Activated effector memory CD4-positive, alpha-beta T cell treated with Interleukin-2 at 50 U/mL for 16 hours (primary cell): ENCODE results near the gene IGF2R.
"Not testable (repeated sequence)": the region's sequence is repeated elsewhere in the genome, so short reads cannot be mapped to it uniquely, and the experiment has no call there.

Source experiments
- DNase-seq: peaks from one replicate; pipeline ENCODE4 v3.0.0-alpha.2; 2020

Gene IGF2R

GRCh38 chr6:160078883-160079685 is 110.2 kb downstream of the IGF2R start:
- no peak for DNase-seq

GRCh38 chr6:160079686-160080043 is 110.8 kb downstream of the IGF2R start:
- DNase-seq = no peak

GRCh38 chr6:160080097-160080496 is 111.2 kb downstream of the IGF2R start:
- DNase-seq = no peak

- no peak for DNase-seq
Observed at GRCh38 chr6:160081398-160081797, 112.5 kb downstream of the IGF2R start.

- DNase-seq = no peak
Observed at GRCh38 chr6:160082627-160083026, 113.7 kb downstream of the IGF2R start.

- DNase-seq = no peak
Observed at GRCh38 chr6:160084198-160084776, 115.4 kb downstream of the IGF2R start.

- no peak for DNase-seq
Observed at GRCh38 chr6:160085226-160085625, 116.3 kb downstream of the IGF2R start.

GRCh38 chr6:160085713-160086505 is 117.0 kb downstream of the IGF2R start:
- no peak for DNase-seq

GRCh38 chr6:160086754-160087153 is 117.9 kb downstream of the IGF2R start:
- DNase-seq = no peak

GRCh38 chr6:160088069-160088783 is 119.3 kb downstream of the IGF2R start:
- no peak for DNase-seq

GRCh38 chr6:160088784-160089533 is 120.1 kb downstream of the IGF2R start:
- DNase-seq = no peak

- DNase-seq = no peak
Observed at GRCh38 chr6:160089534-160089897, 120.6 kb downstream of the IGF2R start.

GRCh38 chr6:160090442-160091239 is 121.8 kb downstream of the IGF2R start:
- DNase-seq = not testable (repeated sequence)

- not testable (repeated sequence) for DNase-seq
Observed at GRCh38 chr6:160092176-160092575, 123.3 kb downstream of the IGF2R start.

GRCh38 chr6:160092602-160093001 is 123.7 kb downstream of the IGF2R start:
- DNase-seq = no peak

GRCh38 chr6:160093061-160093460 is 124.2 kb downstream of the IGF2R start:
- no peak for DNase-seq

GRCh38 chr6:160093946-160094345 is 125.1 kb downstream of the IGF2R start:
- DNase-seq = no peak

- DNase-seq = no peak
Observed at GRCh38 chr6:160095146-160095845, 126.4 kb downstream of the IGF2R start.

GRCh38 chr6:160101277-160102205 is 132.7 kb downstream of the IGF2R start:
- DNase-seq = no peak

- no peak for DNase-seq
Observed at GRCh38 chr6:160102399-160102798, 133.5 kb downstream of the IGF2R start.
